Psoas muscle (tissue), 8 donors: ENCODE results near the gene TRIM43B. TPM values are rescaled to one million over a fixed set of nuclear protein-coding genes. Genes with fewer than 3 reads are reported as not detected.
"Not testable (repeated sequence)": the region's sequence is repeated elsewhere in the genome, so short reads cannot be mapped to it uniquely, and the experiment has no call there.

Experiments
- ATAC-seq, 4 donors: fragments of 200-7000 bp; cut with Tn5 transposase; one replicate each; pipeline ENCODE4 v1.9.1; 2020; ENCODE audit warnings: moderate library complexity in 3 of 4, mild to moderate bottlenecking in 2 of 4
- DNase-seq, 2 donors: peaks; one replicate each; pipeline ENCODE4 v3.0.0-alpha.2; 2020
- H3K27ac ChIP-seq: fragments of 200-600 bp; one replicate; pipeline ENCODE4 v1.8.0; 2022
- H3K27me3 ChIP-seq, 3 donors: fragments of 200-600 bp in 1 of 3; one replicate each; pipeline versions ENCODE4 v1.6.1 to v1.8.0; 2013 to 2022; ENCODE audit warnings: low read length in 2 of 3, mild to moderate bottlenecking in 2 of 3, moderate library complexity in 1 of 3; ENCODE audit not compliant: insufficient read depth in 3 of 3
- H3K36me3 ChIP-seq, 2 donors: fragments of 200-600 bp in 1 of 2; one replicate each; pipeline versions ENCODE4 v1.6.1 to v1.8.0; 2013 to 2022; ENCODE audit warnings: low read depth in 1 of 2, mild to moderate bottlenecking in 1 of 2, moderate library complexity in 1 of 2; ENCODE audit not compliant: insufficient read depth in 1 of 2
- H3K4me1 ChIP-seq: fragments of 200-600 bp; one replicate; pipeline ENCODE4 v1.8.0; 2022
- H3K4me3 ChIP-seq: fragments of 200-600 bp; one replicate; pipeline ENCODE4 v1.8.0; 2022; ENCODE audit warnings: mild to moderate bottlenecking
- H3K9me3 ChIP-seq: fragments of 200-600 bp; one replicate; pipeline ENCODE4 v1.8.0; 2022
- WGBS, 3 donors: extraction: QIAGEN DNeasy Blood & Tissue Kit; methylation state at CpG; one replicate each; pipeline versions ENCODE4 v1.1.6 to v1.1.7; 2013; 5-methylcytosine and 5-hydroxymethylcytosine counted together
- intact Hi-C, 2 donors: fragments of 100-400 bp; cut with DNase I; formaldehyde crosslinking; loops; one replicate each; pipeline versions ENCODE4 v1.11.0 to v1.14.2; 2022
- polyA plus RNA-seq, 3 donors: library from polyadenylated mRNA; stranded (reverse); fragments of 200-250 nt; gene quantifications; one replicate each; pipeline ENCODE4 v1.2.3, GENCODE V29; 2013
- total RNA-seq, 4 donors: library from RNA; stranded (reverse); fragmentation: NEBNext Ultra II Directional in 2 of 4; extraction: Animal tissue kit (Norgen Biotek cat#: 25700) in 2 of 4; gene quantifications; one replicate each; pipeline versions ENCODE4 v1.2.1 to v1.2.4, GENCODE V29; 2021 to 2023
- TF ChIP-seq, protein P1 (sequence below): fragments of 200-600 bp; IDR thresholded peaks from one replicate; pipeline ENCODE4 v1.8.0; 2022; ENCODE audit warnings: antibody characterized with exemption
- donor health status: healthy with polysubstance abuse.
- donor health status: DM: no; HTN: no; CAD: no; lungs with moderate emphysema.
- donor health status: Bipolar disorder and iron deficiency.
- donor health status: healthy.
- donor health status: DM: yes; HTN: yes; CAD: no.
- donor health status: DM: no; HTN: no; CAD: no.
- donor health status: DM: no; HTN: no; CAD: no.
- donor health status: DM: yes; HTN: yes; CAD: no.

TRIM43B gene
- total and polyA plus RNA-seq, 7 donors = not detected

DNA sequence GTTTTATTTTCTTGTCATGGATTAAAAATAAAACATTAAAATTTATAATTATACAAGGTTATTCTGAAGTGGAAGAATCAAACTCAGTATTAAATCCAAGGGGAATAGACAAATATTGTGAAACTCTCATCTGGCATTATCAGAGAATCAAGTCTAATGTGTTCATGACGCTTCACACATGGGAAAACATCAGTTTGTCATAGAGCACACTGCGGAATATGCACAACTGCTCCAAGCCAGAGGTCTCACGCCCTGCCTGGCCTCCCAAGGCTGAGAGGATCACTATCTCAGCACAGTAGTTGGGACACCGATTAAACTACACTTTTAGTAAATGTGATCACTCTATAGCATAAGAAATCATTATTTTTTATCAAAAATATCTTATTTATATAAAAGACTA is 20.7 kb upstream of the TRIM43B start:
- 83 to 85% (median 84%) methylated on average over 4 of the region's 4 CpGs for WGBS, 3 donors
- Histone ChIP-seq H3K4me3 (no peak overlapping the region), H3K9me3 (no peaks in the 10 kb centered on the region), H3K27ac (no peak overlapping the region), H3K36me3 (no peaks in the 10 kb centered on the region), H3K4me1 (no peaks in the 10 kb centered on the region), H3K27me3 (no peaks in the 10 kb centered on the region)
- TF ChIP-seq, protein P1, sequence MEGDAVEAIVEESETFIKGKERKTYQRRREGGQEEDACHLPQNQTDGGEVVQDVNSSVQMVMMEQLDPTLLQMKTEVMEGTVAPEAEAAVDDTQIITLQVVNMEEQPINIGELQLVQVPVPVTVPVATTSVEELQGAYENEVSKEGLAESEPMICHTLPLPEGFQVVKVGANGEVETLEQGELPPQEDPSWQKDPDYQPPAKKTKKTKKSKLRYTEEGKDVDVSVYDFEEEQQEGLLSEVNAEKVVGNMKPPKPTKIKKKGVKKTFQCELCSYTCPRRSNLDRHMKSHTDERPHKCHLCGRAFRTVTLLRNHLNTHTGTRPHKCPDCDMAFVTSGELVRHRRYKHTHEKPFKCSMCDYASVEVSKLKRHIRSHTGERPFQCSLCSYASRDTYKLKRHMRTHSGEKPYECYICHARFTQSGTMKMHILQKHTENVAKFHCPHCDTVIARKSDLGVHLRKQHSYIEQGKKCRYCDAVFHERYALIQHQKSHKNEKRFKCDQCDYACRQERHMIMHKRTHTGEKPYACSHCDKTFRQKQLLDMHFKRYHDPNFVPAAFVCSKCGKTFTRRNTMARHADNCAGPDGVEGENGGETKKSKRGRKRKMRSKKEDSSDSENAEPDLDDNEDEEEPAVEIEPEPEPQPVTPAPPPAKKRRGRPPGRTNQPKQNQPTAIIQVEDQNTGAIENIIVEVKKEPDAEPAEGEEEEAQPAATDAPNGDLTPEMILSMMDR = no peak
- ATAC-seq (no peak), DNase-seq (no peak)
- intact Hi-C loops = no loop called here

DNA sequence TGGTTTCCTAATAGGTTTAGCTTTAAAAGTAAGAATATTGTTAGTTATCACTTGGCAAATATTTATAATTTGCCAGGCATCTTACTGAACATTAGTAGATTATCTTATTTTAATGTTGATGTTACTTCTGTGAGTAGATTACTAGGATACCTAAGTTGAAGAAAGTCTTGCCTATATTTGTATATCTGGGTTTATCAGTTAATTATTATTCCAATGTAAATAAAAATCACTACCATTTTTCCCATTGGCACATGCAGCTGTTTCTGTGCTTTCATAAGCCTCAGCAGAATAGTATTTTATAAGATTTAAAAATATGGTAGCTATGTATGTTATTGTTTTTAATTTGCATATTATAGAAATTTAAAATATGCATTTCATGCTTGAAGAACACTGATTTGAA is 16.3 kb upstream of the TRIM43B start:
- intact Hi-C loops = no loop called here
- DNase-seq (no peak), ATAC-seq (no peak)
- TF ChIP-seq, protein P1 = no peak
- H3K4me3 ChIP-seq = no peak overlapping the region
- H3K27me3 ChIP-seq = no peaks in the 10 kb centered on the region
- no peaks in the 10 kb centered on the region for H3K36me3 ChIP-seq
- H3K9me3 ChIP-seq = no peaks in the 10 kb centered on the region
- no peak overlapping the region for H3K27ac ChIP-seq
- H3K4me1 ChIP-seq = no peaks in the 10 kb centered on the region

DNA sequence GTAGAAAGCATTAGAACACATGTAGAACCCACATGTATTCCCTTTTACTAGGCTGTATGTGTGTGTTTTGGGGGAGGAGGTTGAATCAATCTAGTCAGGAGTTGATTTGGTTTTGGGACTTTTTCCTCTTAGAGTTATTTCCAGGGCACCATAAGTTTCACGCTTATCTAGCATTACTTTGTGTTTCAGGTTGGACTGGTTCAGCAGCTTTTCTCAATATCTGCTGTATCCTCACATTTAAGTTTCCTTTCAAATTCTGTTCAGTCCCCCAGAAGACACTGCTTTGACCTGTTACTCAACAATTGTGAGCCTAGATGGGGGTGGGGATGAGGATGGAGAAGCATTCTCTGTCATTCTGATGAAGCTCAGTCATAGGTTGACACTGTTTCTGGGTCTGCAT is 7.5 kb upstream of the TRIM43B start:
- DNase-seq, H3K4me1 ChIP-seq, intact Hi-C loops, H3K9me3 ChIP-seq, H3K27ac ChIP-seq, H3K36me3 ChIP-seq, H3K27me3 ChIP-seq, H3K4me3 ChIP-seq, ATAC-seq: not testable (repeated sequence)
- WGBS, 3 donors = 71 to 95% (median 82%) methylated on average over 1 of the region's 1 CpG

DNA sequence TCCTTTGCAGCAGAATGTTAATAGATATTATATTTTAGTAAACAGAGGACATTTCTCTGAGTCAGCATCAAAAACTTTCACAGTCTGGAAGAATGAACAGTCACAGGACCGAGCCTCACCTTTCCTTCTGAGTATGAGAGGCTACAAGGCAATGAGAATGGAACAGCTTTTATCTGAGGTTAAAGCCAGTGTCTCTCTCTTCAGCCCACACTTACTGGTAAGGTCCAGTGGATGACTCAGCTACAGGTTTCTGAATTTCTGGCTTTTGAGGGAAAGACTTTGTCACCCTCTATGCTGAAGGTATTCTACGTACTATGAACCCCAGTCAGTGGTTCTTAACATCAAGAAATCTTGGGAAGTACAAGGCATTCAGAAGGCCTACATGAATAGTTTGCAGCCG is 9.5 kb downstream of the TRIM43B start:
- intact Hi-C loops, H3K36me3 ChIP-seq, H3K27ac ChIP-seq, H3K9me3 ChIP-seq, H3K4me1 ChIP-seq, DNase-seq, H3K4me3 ChIP-seq, H3K27me3 ChIP-seq, ATAC-seq: not testable (repeated sequence)
- WGBS, 3 donors = no CpG with 5 or more reads among the region's 3 CpGs

DNA sequence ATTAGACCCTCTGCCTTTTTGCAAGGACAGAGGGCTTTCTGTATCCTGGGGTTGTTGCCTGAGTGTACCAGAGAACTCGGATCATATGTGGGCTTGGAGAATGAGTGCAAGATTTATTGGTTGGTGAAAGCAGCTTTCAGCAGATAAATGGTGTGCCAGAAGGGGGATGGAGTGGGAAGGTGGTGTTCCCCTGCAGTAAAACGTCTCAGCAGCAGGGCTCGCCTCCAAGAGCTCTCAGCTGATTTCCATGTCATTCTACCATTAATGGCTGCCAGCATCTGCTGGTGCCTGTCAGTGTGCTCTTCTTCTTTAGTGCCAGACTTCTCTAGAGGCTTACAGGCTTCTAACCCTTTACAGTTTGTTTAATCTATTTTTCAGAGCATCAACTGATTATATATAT is 16.6 kb downstream of the TRIM43B start:
- DNase-seq, ATAC-seq, H3K27me3 ChIP-seq, H3K27ac ChIP-seq, H3K4me3 ChIP-seq, H3K4me1 ChIP-seq, H3K9me3 ChIP-seq, intact Hi-C loops, H3K36me3 ChIP-seq: not testable (repeated sequence)
- WGBS, 3 donors = no CpG with 5 or more reads among the region's 3 CpGs

DNA sequence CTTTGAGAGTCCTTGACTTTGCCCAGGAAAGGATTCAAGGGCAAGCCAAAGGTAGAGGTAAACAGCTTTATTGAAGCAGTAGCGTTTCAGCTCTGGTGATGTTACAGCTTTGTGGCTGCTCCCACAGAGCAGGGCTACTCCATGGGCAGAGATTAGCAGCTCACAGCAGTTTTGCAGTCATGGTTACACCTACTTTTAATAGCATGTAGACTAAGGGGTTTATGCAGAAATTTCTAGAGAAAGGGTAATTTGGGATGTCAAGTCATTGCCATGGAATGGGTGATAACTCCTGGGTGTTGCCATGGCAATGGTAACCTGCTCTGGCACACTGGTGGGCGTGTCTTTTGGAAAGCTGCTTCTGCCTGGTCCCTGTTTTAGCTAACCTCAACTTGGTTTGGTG is 18.0 kb downstream of the TRIM43B start:
- H3K27ac ChIP-seq, DNase-seq, H3K9me3 ChIP-seq, intact Hi-C loops, H3K27me3 ChIP-seq, H3K4me1 ChIP-seq, H3K36me3 ChIP-seq, ATAC-seq, H3K4me3 ChIP-seq: not testable (repeated sequence)
- no CpG with 5 or more reads among the region's 2 CpGs for WGBS, 3 donors

DNA sequence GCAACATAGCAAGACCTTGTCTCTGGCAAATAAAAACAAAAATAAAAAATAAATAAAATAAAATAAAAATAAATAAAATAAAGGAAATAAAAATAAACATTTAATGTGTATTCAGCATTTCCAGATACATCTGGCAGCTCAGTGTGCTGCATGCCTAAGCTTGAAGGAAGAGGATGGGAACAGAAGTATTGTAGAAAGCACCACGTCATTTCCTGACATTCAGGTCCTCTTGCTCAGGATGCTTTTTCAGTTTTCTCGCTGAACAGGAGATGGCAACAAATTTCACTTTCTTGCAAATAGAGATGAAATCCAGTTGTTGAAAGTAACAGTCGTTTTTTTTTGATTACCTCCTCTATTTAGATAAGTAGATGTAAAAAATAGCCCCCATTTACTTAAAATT is 21.3 kb downstream of the TRIM43B start:
- H3K27ac ChIP-seq, H3K4me1 ChIP-seq, ATAC-seq, H3K36me3 ChIP-seq, H3K27me3 ChIP-seq, intact Hi-C loops, DNase-seq, H3K4me3 ChIP-seq, H3K9me3 ChIP-seq: not testable (repeated sequence)
- no CpG with 5 or more reads among the region's 3 CpGs for WGBS, 3 donors

DNA sequence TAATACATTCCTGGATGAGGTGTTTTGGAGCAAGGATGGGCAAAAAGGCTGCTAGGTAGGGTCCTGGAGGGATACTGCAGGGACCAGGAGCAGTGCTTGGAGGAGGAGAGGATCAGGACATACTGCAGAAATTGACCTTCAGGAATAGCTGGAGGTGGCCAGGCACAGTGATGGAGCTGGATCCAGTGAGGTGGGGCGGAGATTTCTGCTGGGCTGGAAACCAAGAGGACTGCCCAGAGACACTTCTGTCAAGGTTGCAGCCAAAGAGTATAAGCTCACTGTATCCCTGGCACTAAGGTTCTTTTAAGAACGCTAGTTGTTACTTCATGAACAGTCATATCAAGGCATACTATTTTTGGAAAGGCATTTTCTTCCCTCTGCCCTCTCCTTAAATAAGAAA is 39.2 kb downstream of the TRIM43B start:
- H3K4me1 ChIP-seq, ATAC-seq, intact Hi-C loops, H3K9me3 ChIP-seq, H3K36me3 ChIP-seq, DNase-seq, H3K27ac ChIP-seq, H3K27me3 ChIP-seq, H3K4me3 ChIP-seq: not testable (repeated sequence)
- WGBS, 3 donors = no CpG with 5 or more reads among the region's 2 CpGs

DNA sequence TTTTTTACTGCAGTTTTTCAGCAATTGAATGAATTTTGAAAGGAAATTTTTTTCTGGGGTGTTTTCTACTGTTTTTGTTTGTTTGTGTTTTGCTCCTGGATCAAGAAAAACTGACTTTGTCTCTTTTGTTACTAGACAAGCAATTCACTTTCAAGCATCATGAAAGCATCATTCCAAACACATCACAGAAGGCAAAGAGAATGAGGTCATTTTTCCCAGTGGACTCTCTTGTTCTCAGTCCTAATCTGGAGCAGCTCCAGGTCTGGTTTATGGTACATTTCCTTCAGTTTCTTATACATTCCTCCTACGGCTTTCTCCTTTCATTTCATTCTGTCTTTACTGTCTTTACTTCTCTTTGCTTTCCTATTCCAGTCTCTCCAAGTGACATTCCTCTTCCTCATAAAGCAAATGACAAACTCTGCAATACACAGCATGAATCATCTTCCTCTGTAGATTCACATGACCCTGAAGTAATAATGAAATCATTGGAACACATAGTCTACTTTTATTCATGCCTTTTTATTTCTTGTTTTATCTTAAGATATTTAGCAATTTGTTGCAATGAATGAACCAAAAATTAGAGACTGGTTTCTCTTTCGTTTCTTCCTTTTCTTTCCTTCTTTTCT is 42.0 kb downstream of the TRIM43B start:
- H3K27me3 ChIP-seq, H3K4me3 ChIP-seq, H3K9me3 ChIP-seq, H3K27ac ChIP-seq, H3K36me3 ChIP-seq, ATAC-seq, intact Hi-C loops, H3K4me1 ChIP-seq, DNase-seq: not testable (repeated sequence)
- WGBS, 3 donors = no CpG with 5 or more reads among the region's 2 CpGs

DNA sequence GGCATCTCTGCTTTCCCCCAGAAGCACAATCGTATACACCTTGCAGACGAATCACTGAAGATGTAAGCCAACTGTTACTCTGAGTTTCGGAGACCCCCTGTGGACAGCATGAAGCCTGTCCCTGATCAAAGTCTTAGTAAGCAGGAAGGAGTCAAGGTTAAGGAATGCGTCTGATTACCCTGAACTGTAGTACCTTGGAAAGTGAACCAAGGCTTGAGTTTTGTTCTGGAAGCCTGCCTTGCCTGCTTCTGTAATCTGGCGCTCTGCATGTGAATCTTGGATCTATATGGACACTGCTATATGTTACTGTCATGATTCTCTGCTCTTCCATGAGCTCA is 48.7 kb downstream of the TRIM43B start:
- H3K36me3 ChIP-seq, ATAC-seq, H3K27me3 ChIP-seq, H3K4me1 ChIP-seq, DNase-seq, H3K9me3 ChIP-seq, H3K27ac ChIP-seq, intact Hi-C loops, H3K4me3 ChIP-seq: not testable (repeated sequence)
- WGBS, 3 donors = 23 to 49% (median 30%) methylated on average over 3 of the region's 5 CpGs
